Left lung (tissue), 10 donors: ENCODE measurements around the gene ATP6V0E1. TPM values are rescaled to one million over a fixed set of nuclear protein-coding genes. Genes with fewer than 3 reads are reported as not detected.
"Not testable (repeated sequence)": the region's sequence is repeated elsewhere in the genome, so short reads cannot be mapped to it uniquely, and the experiment has no call there.

Source experiments
- ATAC-seq: fragments of 200-7000 bp; cut with Tn5 transposase; one replicate; pipeline ENCODE4 v1.9.1; 2020; ENCODE audit warnings: moderate library complexity
- DNase-seq, 4 donors: peaks; one replicate each; pipeline ENCODE4 v3.0.0-alpha.2; 2013 to 2020
- H3K27ac ChIP-seq, 2 donors: fragments of 200-600 bp; sonication (generic) in 1 of 2; one replicate each; pipeline versions ENCODE4 v1.5.0 to v1.8.0; 2020 to 2021
- H3K27me3 ChIP-seq, 2 donors: fragments of 200-600 bp; sonication (generic) in 1 of 2; one replicate each; pipeline versions ENCODE4 v1.5.0 to v1.8.0; 2020 to 2021
- H3K36me3 ChIP-seq, 2 donors: fragments of 200-600 bp; sonication (generic) in 1 of 2; one replicate each; pipeline versions ENCODE4 v1.5.0 to v1.8.0; 2020 to 2021
- H3K4me1 ChIP-seq, 2 donors: fragments of 200-600 bp; one replicate each; pipeline ENCODE4 v1.8.0; 2021
- H3K4me3 ChIP-seq, 2 donors: fragments of 200-600 bp; sonication (generic) in 1 of 2; one replicate each; pipeline versions ENCODE4 v1.5.0 to v1.8.0; 2020 to 2021; ENCODE audit warnings: mild to moderate bottlenecking in 1 of 2
- H3K9me3 ChIP-seq, 2 donors: fragments of 200-600 bp; sonication (generic) in 1 of 2; one replicate each; pipeline versions ENCODE4 v1.5.0 to v1.8.0; 2020 to 2021
- intact Hi-C, 2 donors: fragments of 100-400 bp; cut with DNase I; formaldehyde crosslinking; loops; one replicate each; pipeline versions ENCODE4 v1.11.2 to v1.14.2; 2022
- polyA plus RNA-seq, 6 donors: library from polyadenylated mRNA; unstranded; fragments of 120-200 nt; gene quantifications; one replicate each; pipeline ENCODE4 v1.2.1, GENCODE V29; 2013; ENCODE audit not compliant: insufficient read length in 6 of 6
- total RNA-seq, 2 donors: library from RNA; stranded (reverse); fragmentation: NEBNext Ultra II Directional; extraction: Animal tissue kit (Norgen Biotek cat#: 25700); gene quantifications; one replicate each; pipeline ENCODE4 v1.2.1, GENCODE V29; 2021
- TF ChIP-seq, protein P1 (sequence below), 2 donors: fragments of 200-600 bp; sonication (generic) in 1 of 2; IDR thresholded peaks; one replicate each; pipeline versions ENCODE4 v1.5.0 to v1.8.0; 2021; ENCODE audit warnings: antibody characterized with exemption in 2 of 2
- donor health status: DM: no; HTN: yes; CAD: no.
- donor health status: DM: no; HTN: no; CAD: no.

ATP6V0E1 gene
- total and polyA plus RNA-seq, 8 donors: 132 to 385 (median 159) TPM

DNA sequence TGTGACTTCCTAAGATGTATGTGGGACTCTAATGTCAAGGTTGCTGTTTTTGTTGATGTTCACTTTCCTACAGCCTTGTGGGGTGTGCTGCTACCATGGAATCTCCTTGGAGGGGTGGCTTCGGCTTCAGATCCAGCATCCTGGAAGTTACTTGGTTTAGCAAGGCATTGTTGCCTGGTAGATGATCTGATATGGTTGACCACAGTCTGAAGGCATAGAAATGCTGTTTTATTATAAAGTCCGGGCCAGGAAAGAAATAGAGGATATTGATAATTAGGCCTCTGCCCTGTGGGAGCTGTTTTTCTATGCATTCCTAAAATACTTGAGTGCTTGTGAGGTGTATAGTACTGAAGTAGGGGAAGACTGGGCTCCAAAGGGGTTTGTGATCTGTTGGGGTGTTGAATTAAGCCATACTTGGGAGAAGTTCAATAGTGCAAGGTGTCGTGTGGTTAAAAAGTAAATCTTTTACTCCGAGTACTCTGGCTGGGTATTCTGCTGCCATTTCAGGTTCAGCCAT is 45.3 kb downstream of the ATP6V0E1 start:
- Histone ChIP-seq H3K27me3 (no peaks in the 10 kb centered on the region), H3K4me3 (no peak overlapping the region), H3K36me3 (peaks cover 0 to 6% of the 10 kb centered on the region in 2 donors), H3K9me3 (no peaks in the 10 kb centered on the region), H3K27ac (peak overlapping the region in 1 of 2 donors; percentile 81), H3K4me1 (peaks cover 5 to 49% of the 10 kb centered on the region in 2 donors)
- no peak for DNase-seq
- TF ChIP-seq, protein P1, sequence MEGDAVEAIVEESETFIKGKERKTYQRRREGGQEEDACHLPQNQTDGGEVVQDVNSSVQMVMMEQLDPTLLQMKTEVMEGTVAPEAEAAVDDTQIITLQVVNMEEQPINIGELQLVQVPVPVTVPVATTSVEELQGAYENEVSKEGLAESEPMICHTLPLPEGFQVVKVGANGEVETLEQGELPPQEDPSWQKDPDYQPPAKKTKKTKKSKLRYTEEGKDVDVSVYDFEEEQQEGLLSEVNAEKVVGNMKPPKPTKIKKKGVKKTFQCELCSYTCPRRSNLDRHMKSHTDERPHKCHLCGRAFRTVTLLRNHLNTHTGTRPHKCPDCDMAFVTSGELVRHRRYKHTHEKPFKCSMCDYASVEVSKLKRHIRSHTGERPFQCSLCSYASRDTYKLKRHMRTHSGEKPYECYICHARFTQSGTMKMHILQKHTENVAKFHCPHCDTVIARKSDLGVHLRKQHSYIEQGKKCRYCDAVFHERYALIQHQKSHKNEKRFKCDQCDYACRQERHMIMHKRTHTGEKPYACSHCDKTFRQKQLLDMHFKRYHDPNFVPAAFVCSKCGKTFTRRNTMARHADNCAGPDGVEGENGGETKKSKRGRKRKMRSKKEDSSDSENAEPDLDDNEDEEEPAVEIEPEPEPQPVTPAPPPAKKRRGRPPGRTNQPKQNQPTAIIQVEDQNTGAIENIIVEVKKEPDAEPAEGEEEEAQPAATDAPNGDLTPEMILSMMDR (IDR thresholded peaks at IDR 0.05): no peak
- ATAC-seq: peak; percentile 18
- intact Hi-C loops: no loop called here

DNA sequence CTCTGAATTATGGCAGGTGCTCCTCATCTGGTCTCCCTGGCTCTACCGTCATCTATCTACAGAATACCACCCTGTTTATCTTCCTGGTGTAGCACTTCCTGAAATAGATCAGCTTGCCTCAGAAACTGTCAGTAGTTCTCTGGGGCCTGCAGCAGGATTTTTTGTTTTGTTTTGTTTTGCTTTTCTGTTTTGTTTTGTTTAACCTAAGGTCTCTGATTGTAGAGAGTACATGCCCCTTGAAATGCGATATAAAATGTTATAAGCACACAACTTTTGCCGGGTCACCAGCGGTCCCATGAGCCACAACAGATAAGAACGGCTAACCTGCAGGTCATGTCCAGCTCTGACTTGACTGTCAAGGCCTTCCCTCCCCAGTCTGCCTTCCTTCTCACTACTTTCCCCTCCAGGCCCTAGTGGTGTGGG is 45.9 kb downstream of the ATP6V0E1 start:
- Histone ChIP-seq H3K4me3 (no peak overlapping the region), H3K36me3 (peaks cover 0 to 9% of the 10 kb centered on the region in 2 donors), H3K9me3 (no peaks in the 10 kb centered on the region), H3K27ac (peak overlapping the region; percentile 37 to 81), H3K4me1 (peaks cover 5 to 48% of the 10 kb centered on the region in 2 donors), H3K27me3 (no peaks in the 10 kb centered on the region)
- ATAC-seq: peak; percentile 38
- TF ChIP-seq, protein P1 (IDR thresholded peaks at IDR 0.05): no peak
- DNase-seq: no peak
- intact Hi-C loops: no loop called here

DNA sequence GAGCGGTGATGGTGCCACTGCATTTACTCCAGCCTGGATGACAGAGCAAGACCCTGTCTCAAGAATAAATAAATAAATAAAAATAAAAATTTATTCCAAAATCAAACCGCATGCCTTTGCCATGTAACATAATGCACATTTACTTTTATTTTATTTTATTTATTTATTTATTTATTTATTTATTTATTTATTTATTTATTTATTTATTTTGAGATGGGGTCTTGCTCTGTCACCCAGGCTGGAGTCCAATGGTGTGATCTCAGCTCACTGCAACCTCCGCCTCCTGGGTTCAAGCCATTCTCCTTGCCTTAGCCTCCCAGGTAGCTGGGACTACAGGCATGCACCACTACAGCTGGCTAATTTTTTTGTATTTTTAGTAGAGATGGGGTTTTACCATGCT is 48.5 kb downstream of the ATP6V0E1 start:
- H3K36me3 ChIP-seq, H3K9me3 ChIP-seq, H3K4me3 ChIP-seq, H3K27me3 ChIP-seq, intact Hi-C loops, H3K27ac ChIP-seq, DNase-seq, ATAC-seq: not testable (repeated sequence)
- H3K4me1 ChIP-seq: peaks cover 20 to 73% of the 10 kb centered on the region in 2 donors

DNA sequence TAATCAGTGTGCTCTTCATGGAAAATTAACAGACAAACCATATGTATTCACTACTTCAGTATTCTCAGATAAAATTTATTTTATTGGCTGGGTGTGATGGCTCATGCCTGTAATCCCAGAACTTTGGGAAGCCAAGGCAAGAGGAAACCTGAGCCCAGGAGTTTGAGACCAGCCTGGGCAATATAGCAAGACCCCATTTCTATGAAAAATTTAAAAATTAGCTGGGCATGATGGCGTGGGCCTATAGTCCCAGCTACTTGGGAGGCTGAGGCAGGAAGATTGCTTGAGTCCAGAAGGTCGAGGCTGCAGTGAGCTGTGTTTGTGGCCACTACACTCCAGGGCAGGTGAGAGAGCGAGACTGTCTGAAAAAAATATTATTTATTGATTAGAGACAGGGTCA is 49.2 kb downstream of the ATP6V0E1 start:
- Histone ChIP-seq H3K9me3 (no peaks in the 10 kb centered on the region), H3K4me1 (peaks cover 20 to 67% of the 10 kb centered on the region in 2 donors), H3K27ac (no peak overlapping the region), H3K36me3 (peaks cover 0 to 9% of the 10 kb centered on the region in 2 donors), H3K4me3 (no peak overlapping the region), H3K27me3 (no peaks in the 10 kb centered on the region)
- ATAC-seq: no peak
- DNase-seq: no peak
- TF ChIP-seq, protein P1 (IDR thresholded peaks at IDR 0.05): no peak
- intact Hi-C loops: no loop called here

DNA sequence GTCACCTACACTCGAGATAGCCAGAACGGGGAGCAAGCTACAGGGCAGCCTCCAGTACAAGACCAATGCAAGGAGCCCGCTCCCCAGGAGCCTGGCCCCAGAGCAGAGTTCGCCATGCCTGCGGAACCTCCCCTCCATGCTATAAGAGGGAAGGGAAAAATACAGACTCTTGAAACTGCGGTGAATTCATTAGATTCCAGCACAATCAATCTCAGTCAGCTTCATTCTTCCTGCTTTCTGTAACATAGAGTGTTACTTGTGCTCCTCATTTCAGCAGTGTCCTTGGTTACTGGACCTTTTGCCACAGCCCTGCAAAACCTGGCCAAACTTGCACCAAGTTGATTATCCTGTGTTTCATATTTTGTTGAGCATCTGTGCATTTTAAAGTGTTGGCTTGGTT is 50.4 kb downstream of the ATP6V0E1 start:
- Histone ChIP-seq H3K27me3 (no peaks in the 10 kb centered on the region), H3K36me3 (peaks cover 0 to 9% of the 10 kb centered on the region in 2 donors), H3K27ac (no peak overlapping the region), H3K4me3 (no peak overlapping the region), H3K9me3 (no peaks in the 10 kb centered on the region), H3K4me1 (peaks cover 15 to 57% of the 10 kb centered on the region in 2 donors)
- intact Hi-C loops: no loop called here
- ATAC-seq (no peak), DNase-seq (no peak)
- TF ChIP-seq, protein P1 (IDR thresholded peaks at IDR 0.05): no peak
